Psoas muscle (tissue), 8 donors: ENCODE measurements around the gene OR4D6. TPM values are rescaled to one million over a fixed set of nuclear protein-coding genes. Genes with fewer than 3 reads are reported as not detected.

Experiments
- ATAC-seq, 4 donors: fragments of 200-7000 bp; cut with Tn5 transposase; one replicate each; pipeline ENCODE4 v1.9.1; 2020; ENCODE audit warnings: moderate library complexity in 3 of 4, mild to moderate bottlenecking in 2 of 4
- DNase-seq, 2 donors: peaks; one replicate each; pipeline ENCODE4 v3.0.0-alpha.2; 2020
- H3K27ac ChIP-seq: fragments of 200-600 bp; one replicate; pipeline ENCODE4 v1.8.0; 2022
- H3K27me3 ChIP-seq, 3 donors: fragments of 200-600 bp in 1 of 3; one replicate each; pipeline versions ENCODE4 v1.6.1 to v1.8.0; 2013 to 2022; ENCODE audit warnings: low read length in 2 of 3, mild to moderate bottlenecking in 2 of 3, moderate library complexity in 1 of 3; ENCODE audit not compliant: insufficient read depth in 3 of 3
- H3K36me3 ChIP-seq, 2 donors: fragments of 200-600 bp in 1 of 2; one replicate each; pipeline versions ENCODE4 v1.6.1 to v1.8.0; 2013 to 2022; ENCODE audit warnings: low read depth in 1 of 2, mild to moderate bottlenecking in 1 of 2, moderate library complexity in 1 of 2; ENCODE audit not compliant: insufficient read depth in 1 of 2
- H3K4me1 ChIP-seq: fragments of 200-600 bp; one replicate; pipeline ENCODE4 v1.8.0; 2022
- H3K4me3 ChIP-seq: fragments of 200-600 bp; one replicate; pipeline ENCODE4 v1.8.0; 2022; ENCODE audit warnings: mild to moderate bottlenecking
- H3K9me3 ChIP-seq: fragments of 200-600 bp; one replicate; pipeline ENCODE4 v1.8.0; 2022
- CTCF ChIP-seq: fragments of 200-600 bp; IDR thresholded peaks from one replicate; pipeline ENCODE4 v1.8.0; 2022; ENCODE audit warnings: antibody characterized with exemption
- WGBS, 3 donors: extraction: QIAGEN DNeasy Blood & Tissue Kit; methylation state at CpG; one replicate each; pipeline versions ENCODE4 v1.1.6 to v1.1.7; 2013; 5-methylcytosine and 5-hydroxymethylcytosine counted together
- intact Hi-C, 2 donors: fragments of 100-400 bp; cut with DNase I; formaldehyde crosslinking; loops; one replicate each; pipeline versions ENCODE4 v1.11.0 to v1.14.2; 2022
- polyA plus RNA-seq, 3 donors: library from polyadenylated mRNA; stranded (reverse); fragments of 200-250 nt; gene quantifications; one replicate each; pipeline ENCODE4 v1.2.3, GENCODE V29; 2013
- total RNA-seq, 4 donors: library from RNA; stranded (reverse); fragmentation: NEBNext Ultra II Directional in 2 of 4; extraction: Animal tissue kit (Norgen Biotek cat#: 25700) in 2 of 4; gene quantifications; one replicate each; pipeline versions ENCODE4 v1.2.1 to v1.2.4, GENCODE V29; 2021 to 2023
- donor health status: healthy with polysubstance abuse.
- donor health status: DM: no; HTN: no; CAD: no; lungs with moderate emphysema.
- donor health status: Bipolar disorder and iron deficiency.
- donor health status: healthy.
- donor health status: DM: yes; HTN: yes; CAD: no.
- donor health status: DM: no; HTN: no; CAD: no.
- donor health status: DM: no; HTN: no; CAD: no.
- donor health status: DM: yes; HTN: yes; CAD: no.

The OR4D6 gene
- total and polyA plus RNA-seq, 7 donors: not detected

DNA sequence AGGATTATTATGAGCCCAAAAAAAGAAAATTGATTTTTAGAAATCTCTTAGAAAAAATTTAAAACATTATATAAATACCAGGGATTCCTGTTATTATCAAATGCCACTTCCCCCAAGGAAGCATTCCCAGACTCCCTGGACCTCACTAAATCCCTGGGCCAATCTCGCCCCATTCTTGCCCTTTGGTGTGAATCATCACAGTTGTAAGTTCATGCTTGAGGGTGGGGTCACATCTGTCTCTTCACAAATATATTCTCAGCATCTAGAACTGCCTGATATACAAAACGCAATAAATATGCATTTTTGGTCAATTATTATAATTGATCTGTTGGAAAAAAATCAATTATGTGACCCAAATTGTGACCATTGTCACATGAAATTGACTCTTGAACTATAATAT, 8.3 kb upstream of the OR4D6 start:
- Histone ChIP-seq H3K36me3 (no peaks in the 10 kb centered on the region), H3K9me3 (no peaks in the 10 kb centered on the region), H3K27me3 (no peaks in the 10 kb centered on the region), H3K27ac (no peak overlapping the region), H3K4me3 (no peak overlapping the region), H3K4me1 (no peaks in the 10 kb centered on the region)
- intact Hi-C loops: no loop called here
- 64 to 67% (median 64%) methylated on average over 2 of the region's 2 CpGs for WGBS, 3 donors
- TF ChIP-seq CTCF: no peak
- ATAC-seq: no peak
- no peak for DNase-seq

DNA sequence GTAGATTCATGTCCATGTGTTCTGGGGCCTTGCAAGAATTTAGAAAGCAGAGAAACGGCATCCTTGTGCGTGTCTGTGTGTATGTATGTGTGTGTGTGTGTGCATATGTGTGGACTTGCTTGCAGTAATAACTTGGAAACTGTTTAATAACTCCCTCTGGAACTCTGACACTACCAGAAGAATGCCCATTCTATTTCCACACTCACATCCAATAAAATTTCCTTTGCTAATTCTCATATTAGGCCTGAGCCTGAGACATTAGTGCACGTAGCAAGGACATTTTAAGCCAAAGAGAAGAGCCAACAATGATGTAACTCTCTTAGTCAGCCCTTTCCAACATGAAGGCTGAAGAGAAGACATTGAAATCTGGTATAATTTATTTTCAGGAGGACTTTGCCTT, 3.2 kb downstream of the OR4D6 start:
- Histone ChIP-seq H3K27ac (no peak overlapping the region), H3K4me1 (no peaks in the 10 kb centered on the region), H3K27me3 (no peaks in the 10 kb centered on the region), H3K4me3 (no peak overlapping the region), H3K9me3 (no peaks in the 10 kb centered on the region), H3K36me3 (no peaks in the 10 kb centered on the region)
- WGBS, 3 donors: 42 to 64% (median 56%) methylated on average over 3 of the region's 3 CpGs
- ATAC-seq (no peak), DNase-seq (no peak)
- TF ChIP-seq CTCF: no peak
- intact Hi-C loops: no loop called here

- intact Hi-C loops: no loop called here
- Histone ChIP-seq H3K27ac (no peak overlapping the region), H3K36me3 (no peaks in the 10 kb centered on the region), H3K4me3 (no peak overlapping the region), H3K9me3 (no peaks in the 10 kb centered on the region), H3K4me1 (no peaks in the 10 kb centered on the region), H3K27me3 (no peaks in the 10 kb centered on the region)
- 12 to 29% (median 15%) methylated on average over 5 of the region's 5 CpGs for WGBS, 3 donors
- DNase-seq (no peak), ATAC-seq (no peak)
- TF ChIP-seq CTCF: no peak
These were observed 6.5 kb downstream of the OR4D6 start for GRCh38 chr11:59463190-59463641.

GRCh38 chr11:59473015-59473414, 16.3 kb downstream of the OR4D6 start, which contains the start of gene OR4D10:
OR4D10 (plus strand) TSS chr11:59473315; CDS start chr11:59477430, 4,115 bp downstream.
- H3K9me3 ChIP-seq: no peaks in the 10 kb centered on the region
- intact Hi-C loops: no loop called here
- H3K27ac ChIP-seq: no peak within 1 kb of the TSS
- no peak for ATAC-seq
- DNase-seq: no peak
- H3K4me3 ChIP-seq: no peak within 1 kb of the TSS
- H3K27me3 ChIP-seq: peaks cover 0 to 2% (median 0%) of the 10 kb centered on the region in 3 donors
- no peaks in the 10 kb centered on the region for H3K36me3 ChIP-seq
- no peaks in the 10 kb centered on the region for H3K4me1 ChIP-seq
- TF ChIP-seq CTCF: no peak

GRCh38 chr11:59475176-59475575, 18.4 kb downstream of the OR4D6 start:
- Histone ChIP-seq H3K9me3 (no peaks in the 10 kb centered on the region), H3K4me1 (no peaks in the 10 kb centered on the region), H3K27ac (no peak overlapping the region), H3K36me3 (no peaks in the 10 kb centered on the region), H3K27me3 (peaks cover 0 to 2% (median 0%) of the 10 kb centered on the region in 3 donors), H3K4me3 (no peak overlapping the region)
- DNase-seq (no peak), ATAC-seq (no peak)
- no peak for TF ChIP-seq CTCF
- WGBS, 3 donors: 58 to 63% (median 61%) methylated on average over 9 of the region's 9 CpGs
- intact Hi-C loops: no loop called here
